Activated CD4-positive, alpha-beta T cell treated with anti-CD3 and anti-CD28 coated beads, Interleukin-2, amount 10 ng/mL, durations not matched to agents 24 days and 14 days (primary cell): ENCODE measurements around the gene SLC7A5. TPM values are rescaled to one million over a fixed set of nuclear protein-coding genes. Genes with fewer than 3 reads are reported as not detected.
"Not testable (repeated sequence)": the region's sequence is repeated elsewhere in the genome, so short reads cannot be mapped to it uniquely, and the experiment has no call there.

ENCODE experiments used
- DNase-seq: peaks from one replicate; pipeline ENCODE4 v3.0.0; 2022
- H3K27ac Mint-ChIP-seq: one replicate; pipeline ENCODE4 v1.8.0; 2022; ENCODE audit warnings: mild to moderate bottlenecking, mixed read lengths
- H3K27me3 Mint-ChIP-seq: one replicate; pipeline ENCODE4 v1.8.0; 2022; ENCODE audit warnings: mixed read lengths
- H3K36me3 Mint-ChIP-seq: one replicate; pipeline ENCODE4 v1.8.0; 2022; ENCODE audit warnings: low read depth, mild to moderate bottlenecking, mixed read lengths
- H3K4me1 Mint-ChIP-seq: one replicate; pipeline ENCODE4 v1.8.0; 2021; ENCODE audit warnings: mixed read lengths
- H3K4me3 Mint-ChIP-seq: one replicate; pipeline ENCODE4 v1.8.0; 2022; ENCODE audit warnings: mild to moderate bottlenecking, moderate library complexity, mixed read lengths
- H3K9me3 Mint-ChIP-seq: one replicate; pipeline ENCODE4 v1.8.0; 2021; ENCODE audit warnings: mixed read lengths
- intact Hi-C: fragments of 100-400 bp; cut with micrococcal nuclease; formaldehyde crosslinking; loops from one replicate; pipeline ENCODE4 v1.15.1; 2023
- total RNA-seq: library from RNA; stranded (reverse); gene quantifications from 2 replicates; pipeline ENCODE4 v1.2.3, GENCODE V29; 2022

The SLC7A5 gene
- total RNA-seq, 1 donor from 2014 or later = 408 TPM

DNA sequence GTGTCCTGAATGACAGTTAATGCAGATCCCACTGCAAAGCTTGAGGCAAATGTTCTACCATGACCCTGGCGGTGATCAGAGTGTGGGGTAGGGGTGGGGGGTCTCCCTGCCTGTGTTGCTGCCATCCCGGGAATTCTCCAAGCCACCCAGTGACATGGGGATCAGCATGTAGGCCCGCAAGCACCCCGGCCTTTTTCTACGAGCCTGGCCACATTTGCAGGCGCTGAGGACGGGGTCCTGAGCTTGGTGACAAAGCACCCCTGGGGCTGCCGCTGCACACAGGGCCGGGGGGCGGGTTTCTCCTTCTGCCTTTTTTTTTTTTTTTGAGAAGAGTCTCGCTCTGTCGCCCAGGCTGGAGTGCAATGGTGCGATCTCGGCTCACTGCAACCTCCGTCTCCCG, 35.8 kb downstream of the SLC7A5 start:
- intact Hi-C loops = no loop called here
- no peak overlapping the region for H3K27ac Mint-ChIP-seq
- H3K36me3 Mint-ChIP-seq = peaks cover 63% of the 10 kb centered on the region
- H3K27me3 Mint-ChIP-seq = no peaks in the 10 kb centered on the region
- no peak for DNase-seq
- no peak overlapping the region for H3K4me3 Mint-ChIP-seq
- H3K4me1 Mint-ChIP-seq = no peaks in the 10 kb centered on the region
- no peaks in the 10 kb centered on the region for H3K9me3 Mint-ChIP-seq

GRCh38 chr16:87832741-87833502, 36.4 kb downstream of the SLC7A5 start:
- intact Hi-C loops = no loop called here

GRCh38 chr16:87832137-87832527, 37.2 kb downstream of the SLC7A5 start:
- Mint-ChIP-seq H3K27ac (no peak overlapping the region), H3K4me3 (no peak overlapping the region), H3K36me3 (peaks cover 53% of the 10 kb centered on the region), H3K9me3 (no peaks in the 10 kb centered on the region), H3K4me1 (no peaks in the 10 kb centered on the region), H3K27me3 (no peaks in the 10 kb centered on the region)
- no peak for DNase-seq
- intact Hi-C loops = no loop called here

More at GRCh38 chr16:87832741-87833502, 36.4 kb downstream of the SLC7A5 start:
- H3K36me3 Mint-ChIP-seq = peaks cover 59% of the 10 kb centered on the region
- DNase-seq = no peak
- no peak overlapping the region for H3K27ac Mint-ChIP-seq
- no peaks in the 10 kb centered on the region for H3K4me1 Mint-ChIP-seq
- no peaks in the 10 kb centered on the region for H3K27me3 Mint-ChIP-seq
- H3K9me3 Mint-ChIP-seq = no peaks in the 10 kb centered on the region
- no peak overlapping the region for H3K4me3 Mint-ChIP-seq

GRCh38 chr16:87831421-87832136, 37.7 kb downstream of the SLC7A5 start:
- Mint-ChIP-seq H3K27me3 (no peaks in the 10 kb centered on the region), H3K36me3 (peaks cover 50% of the 10 kb centered on the region), H3K4me1 (no peaks in the 10 kb centered on the region), H3K27ac (no peak overlapping the region), H3K4me3 (no peak overlapping the region), H3K9me3 (no peaks in the 10 kb centered on the region)
- no peak for DNase-seq
- intact Hi-C loops = no loop called here

GRCh38 chr16:87830673-87831420, 38.5 kb downstream of the SLC7A5 start:
- intact Hi-C loops = no loop called here
- H3K4me1 Mint-ChIP-seq = no peaks in the 10 kb centered on the region
- H3K4me3 Mint-ChIP-seq = no peak overlapping the region
- H3K27me3 Mint-ChIP-seq = no peaks in the 10 kb centered on the region
- H3K27ac Mint-ChIP-seq = peak overlapping the region; percentile 25
- H3K36me3 Mint-ChIP-seq = peaks cover 43% of the 10 kb centered on the region
- DNase-seq = no peak
- no peaks in the 10 kb centered on the region for H3K9me3 Mint-ChIP-seq

GRCh38 chr16:87829988-87830672, 39.2 kb downstream of the SLC7A5 start:
- Mint-ChIP-seq H3K27ac (no peak overlapping the region), H3K4me1 (peaks cover 1% of the 10 kb centered on the region), H3K4me3 (no peak overlapping the region), H3K36me3 (peaks cover 41% of the 10 kb centered on the region), H3K27me3 (no peaks in the 10 kb centered on the region), H3K9me3 (no peaks in the 10 kb centered on the region)
- intact Hi-C loops = loop anchor here (2.0 kb wide), 1 partner anchor 23 kb away; no protein-coding TSS in a partner anchor
- no peak for DNase-seq

- Mint-ChIP-seq H3K27ac (no peak overlapping the region), H3K4me3 (no peak overlapping the region), H3K27me3 (no peaks in the 10 kb centered on the region), H3K9me3 (no peaks in the 10 kb centered on the region), H3K4me1 (peaks cover 1% of the 10 kb centered on the region), H3K36me3 (peaks cover 40% of the 10 kb centered on the region)
- DNase-seq = no peak
- intact Hi-C loops = loop anchor here (2.0 kb wide), 1 partner anchor 23 kb away; no protein-coding TSS in a partner anchor
Observed at GRCh38 chr16:87829622-87829980, 39.7 kb downstream of the SLC7A5 start.

- no peak overlapping the region for H3K4me3 Mint-ChIP-seq
- intact Hi-C loops = loop anchor here (2.0 kb wide), 1 partner anchor 22 kb away; no protein-coding TSS in a partner anchor
- H3K36me3 Mint-ChIP-seq = peaks cover 36% of the 10 kb centered on the region
- H3K4me1 Mint-ChIP-seq = peaks cover 1% of the 10 kb centered on the region
- H3K27ac Mint-ChIP-seq = no peak overlapping the region
- no peak for DNase-seq
- no peaks in the 10 kb centered on the region for H3K9me3 Mint-ChIP-seq
- H3K27me3 Mint-ChIP-seq = no peaks in the 10 kb centered on the region
Observed at GRCh38 chr16:87828907-87829621, 40.2 kb downstream of the SLC7A5 start.

DNA sequence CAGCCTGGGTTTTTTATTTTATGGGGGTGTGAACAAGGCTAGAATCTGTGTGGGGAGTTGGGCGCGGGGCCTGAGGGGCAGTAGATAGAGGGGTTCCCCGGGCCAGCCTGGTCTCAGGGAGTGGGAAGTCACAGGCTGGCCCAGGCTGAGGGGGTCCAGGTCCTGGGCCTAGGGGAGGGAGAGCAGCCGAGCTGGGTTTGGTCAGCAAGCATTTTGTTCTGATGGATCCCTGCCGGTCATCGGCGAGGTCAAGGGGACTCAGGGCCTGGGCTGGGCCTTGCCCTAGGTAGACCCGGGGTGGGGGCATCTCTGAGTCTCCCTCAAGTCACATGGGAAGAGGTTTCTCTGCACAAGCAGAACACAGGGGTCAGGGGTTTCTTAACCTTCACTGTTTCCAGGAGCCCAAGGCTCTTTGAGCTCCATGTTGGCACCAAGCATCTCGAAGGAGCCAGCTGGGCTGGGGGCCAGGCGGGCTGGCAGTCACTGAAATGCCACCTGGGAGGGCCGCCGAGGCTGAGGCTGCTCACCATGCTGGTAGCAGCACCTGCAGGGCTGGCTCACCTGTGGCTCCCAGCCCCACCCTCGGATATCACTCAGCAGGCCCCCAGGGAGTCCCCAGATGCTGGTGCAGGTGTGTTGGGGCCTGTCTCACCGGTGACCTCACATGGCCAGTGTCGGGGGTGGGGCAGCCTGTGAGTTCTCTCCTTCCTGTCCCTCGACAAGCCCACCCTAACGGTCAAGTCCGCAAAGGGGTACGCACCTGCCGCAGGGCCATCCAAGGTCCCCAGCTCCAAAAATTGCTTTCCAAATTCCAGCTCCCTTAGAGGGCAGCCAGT, 41.0 kb downstream of the SLC7A5 start:
- intact Hi-C loops = loop anchor here (2.0 kb wide), 1 partner anchor 21 kb away; no protein-coding TSS in a partner anchor
- no peak overlapping the region for H3K4me3 Mint-ChIP-seq
- peak overlapping the region; percentile 37 for H3K27ac Mint-ChIP-seq
- H3K4me1 Mint-ChIP-seq = peaks cover 1% of the 10 kb centered on the region
- peaks cover 32% of the 10 kb centered on the region for H3K36me3 Mint-ChIP-seq
- H3K9me3 Mint-ChIP-seq = no peaks in the 10 kb centered on the region
- H3K27me3 Mint-ChIP-seq = no peaks in the 10 kb centered on the region
- DNase-seq = no peak

DNA sequence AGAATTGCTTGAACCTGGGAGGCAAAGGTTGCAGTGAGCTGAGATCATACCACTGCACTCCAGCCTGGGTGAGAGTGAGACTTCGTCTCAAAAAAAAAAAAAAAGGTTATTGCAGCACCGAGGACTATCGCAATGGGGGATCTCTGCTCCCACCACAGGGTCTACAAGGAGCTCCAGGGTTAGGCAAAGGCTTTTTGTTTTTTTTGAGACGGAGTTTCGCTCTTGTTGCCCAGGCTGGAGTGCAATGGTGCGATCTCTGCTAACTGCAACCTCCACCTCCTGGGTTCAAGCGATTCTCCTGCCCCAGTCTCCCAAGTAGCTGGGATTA, 41.8 kb downstream of the SLC7A5 start:
- peaks cover 25% of the 10 kb centered on the region for H3K36me3 Mint-ChIP-seq
- H3K9me3 Mint-ChIP-seq, H3K27ac Mint-ChIP-seq, intact Hi-C loops, H3K27me3 Mint-ChIP-seq, DNase-seq, H3K4me1 Mint-ChIP-seq, H3K4me3 Mint-ChIP-seq: not testable (repeated sequence)

GRCh38 chr16:87826798-87827587, 42.3 kb downstream of the SLC7A5 start:
- H3K9me3 Mint-ChIP-seq = no peaks in the 10 kb centered on the region
- no peak for DNase-seq

DNA sequence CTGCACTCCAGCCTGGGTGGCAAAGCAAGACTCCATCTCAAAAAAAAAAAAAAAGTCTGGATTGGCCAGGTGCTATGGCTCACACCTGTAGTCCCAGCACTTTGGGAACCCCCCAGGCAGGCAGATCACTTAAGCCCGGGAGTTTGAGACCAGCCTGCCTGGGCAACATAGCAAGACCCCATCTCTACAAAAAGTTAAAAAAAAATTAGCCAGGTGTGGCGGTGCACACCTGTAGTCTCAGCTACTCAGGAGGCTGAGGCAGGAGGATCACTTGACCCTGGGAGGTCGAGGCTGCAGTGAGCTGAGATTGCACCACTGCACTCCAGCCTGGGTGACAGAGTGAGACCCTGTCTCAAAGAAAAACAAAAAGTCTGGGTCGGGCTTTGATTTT, 42.9 kb downstream of the SLC7A5 start:
- H3K4me3 Mint-ChIP-seq, DNase-seq, H3K27me3 Mint-ChIP-seq, H3K27ac Mint-ChIP-seq, H3K4me1 Mint-ChIP-seq, H3K9me3 Mint-ChIP-seq, intact Hi-C loops: not testable (repeated sequence)
- H3K36me3 Mint-ChIP-seq = peaks cover 17% of the 10 kb centered on the region

More at GRCh38 chr16:87826798-87827587, 42.3 kb downstream of the SLC7A5 start:
- Mint-ChIP-seq H3K27me3 (no peaks in the 10 kb centered on the region), H3K36me3 (peaks cover 20% of the 10 kb centered on the region), H3K4me3 (no peak overlapping the region), H3K4me1 (peaks cover 1% of the 10 kb centered on the region), H3K27ac (no peak overlapping the region)
- intact Hi-C loops = no loop called here
